Measurements from ENCODE around the gene ENO2.

The ENO2 gene

GRCh38 chr12:6943389-6943721 lies 29.0 kb downstream of the ENO2 start:
- H3K4me3 ChIP-seq (replicated peaks; ENCODE audit: insufficient read depth, low read length) = no peak overlapping the region
- DNase-seq (ENCODE audit: low read depth in 1 of 2, low spot score in 1 of 2) = peak; percentile 51 to 85
- no peaks in the 10 kb centered on the region for H3K27me3 ChIP-seq (ENCODE audit: insufficient read depth, poor library complexity, severe bottlenecking)
- peak overlapping the region; percentile 98 for H3K27ac ChIP-seq (replicated peaks)
- TF ChIP-seq CTCF (IDR thresholded peaks at IDR 0.05; ENCODE audit: insufficient read depth, low read length) (no peak), POLR2AphosphoS5 (IDR thresholded peaks at IDR 0.05; ENCODE audit: low read depth) (no peak), GABPA (IDR thresholded peaks at IDR 0.05; ENCODE audit: low read depth) (no peak), SPI1 (IDR thresholded peaks at IDR 0.05; ENCODE audit: borderline replicate concordance, low read depth) (no peak)
- TF ChIP-seq, protein P1, sequence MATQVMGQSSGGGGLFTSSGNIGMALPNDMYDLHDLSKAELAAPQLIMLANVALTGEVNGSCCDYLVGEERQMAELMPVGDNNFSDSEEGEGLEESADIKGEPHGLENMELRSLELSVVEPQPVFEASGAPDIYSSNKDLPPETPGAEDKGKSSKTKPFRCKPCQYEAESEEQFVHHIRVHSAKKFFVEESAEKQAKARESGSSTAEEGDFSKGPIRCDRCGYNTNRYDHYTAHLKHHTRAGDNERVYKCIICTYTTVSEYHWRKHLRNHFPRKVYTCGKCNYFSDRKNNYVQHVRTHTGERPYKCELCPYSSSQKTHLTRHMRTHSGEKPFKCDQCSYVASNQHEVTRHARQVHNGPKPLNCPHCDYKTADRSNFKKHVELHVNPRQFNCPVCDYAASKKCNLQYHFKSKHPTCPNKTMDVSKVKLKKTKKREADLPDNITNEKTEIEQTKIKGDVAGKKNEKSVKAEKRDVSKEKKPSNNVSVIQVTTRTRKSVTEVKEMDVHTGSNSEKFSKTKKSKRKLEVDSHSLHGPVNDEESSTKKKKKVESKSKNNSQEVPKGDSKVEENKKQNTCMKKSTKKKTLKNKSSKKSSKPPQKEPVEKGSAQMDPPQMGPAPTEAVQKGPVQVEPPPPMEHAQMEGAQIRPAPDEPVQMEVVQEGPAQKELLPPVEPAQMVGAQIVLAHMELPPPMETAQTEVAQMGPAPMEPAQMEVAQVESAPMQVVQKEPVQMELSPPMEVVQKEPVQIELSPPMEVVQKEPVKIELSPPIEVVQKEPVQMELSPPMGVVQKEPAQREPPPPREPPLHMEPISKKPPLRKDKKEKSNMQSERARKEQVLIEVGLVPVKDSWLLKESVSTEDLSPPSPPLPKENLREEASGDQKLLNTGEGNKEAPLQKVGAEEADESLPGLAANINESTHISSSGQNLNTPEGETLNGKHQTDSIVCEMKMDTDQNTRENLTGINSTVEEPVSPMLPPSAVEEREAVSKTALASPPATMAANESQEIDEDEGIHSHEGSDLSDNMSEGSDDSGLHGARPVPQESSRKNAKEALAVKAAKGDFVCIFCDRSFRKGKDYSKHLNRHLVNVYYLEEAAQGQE (IDR thresholded peaks at IDR 0.05; ENCODE audit: insufficient replicate concordance, low read depth) = no peak

DNA sequence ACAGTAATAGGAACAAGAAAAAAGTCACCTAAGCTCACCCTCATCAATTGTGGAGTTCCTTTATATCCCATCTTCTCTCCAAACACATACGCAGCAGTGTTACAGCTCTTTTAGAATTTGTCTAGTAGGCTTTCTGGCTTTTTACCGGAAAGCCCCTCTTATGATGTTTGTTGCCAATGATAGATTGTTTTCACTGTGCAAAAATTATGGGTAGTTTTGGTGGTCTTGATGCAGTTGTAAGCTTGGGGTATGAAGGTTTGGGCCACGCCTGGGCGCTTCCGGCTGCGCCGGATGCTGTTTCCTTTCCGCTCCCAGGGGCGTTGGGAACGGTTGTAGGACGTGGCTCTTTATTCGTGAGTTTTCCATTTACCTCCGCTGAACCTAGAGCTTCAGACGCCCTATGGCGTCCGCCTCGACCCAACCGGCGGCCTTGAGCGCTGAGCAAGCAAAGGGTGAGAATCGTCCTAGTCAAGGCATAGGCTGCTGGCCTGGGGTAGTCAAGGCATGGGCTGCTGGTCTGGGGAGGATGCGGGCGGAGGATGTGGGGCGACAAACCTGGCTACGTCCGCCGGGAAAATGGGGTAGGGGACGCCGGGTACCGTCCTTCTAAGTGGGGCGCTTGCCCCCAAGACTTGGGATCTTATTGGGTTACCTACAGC lies 29.5 kb downstream of the ENO2 start, which contains the start of the genes C12orf57 and RNU7-1:
TSS of gene C12orf57 (plus strand) at position 301 of the 659 bp plus-strand sequence. CDS start at position 401, 100 bp downstream.
TSS of gene RNU7-1 (plus strand) at position 95 of the 659 bp plus-strand sequence.
- DNase-seq (ENCODE audit: low read depth in 1 of 2, low spot score in 1 of 2) = peak; percentile 84 to 88
- H3K27ac ChIP-seq (replicated peaks) = peak within 1 kb of the TSS; percentile 98
- TF ChIP-seq GABPA (IDR thresholded peaks at IDR 0.05; ENCODE audit: low read depth) = peak; percentile 68
- TF ChIP-seq POLR2AphosphoS5 (IDR thresholded peaks at IDR 0.05; ENCODE audit: low read depth) = peak; percentile 99
- no peak for TF ChIP-seq CTCF (IDR thresholded peaks at IDR 0.05; ENCODE audit: insufficient read depth, low read length)
- no peak for TF ChIP-seq SPI1 (IDR thresholded peaks at IDR 0.05; ENCODE audit: borderline replicate concordance, low read depth)
- H3K4me3 ChIP-seq (replicated peaks; ENCODE audit: insufficient read depth, low read length) = peak within 1 kb of the TSS; percentile 54
- no peaks in the 10 kb centered on the region for H3K27me3 ChIP-seq (ENCODE audit: insufficient read depth, poor library complexity, severe bottlenecking)

DNA sequence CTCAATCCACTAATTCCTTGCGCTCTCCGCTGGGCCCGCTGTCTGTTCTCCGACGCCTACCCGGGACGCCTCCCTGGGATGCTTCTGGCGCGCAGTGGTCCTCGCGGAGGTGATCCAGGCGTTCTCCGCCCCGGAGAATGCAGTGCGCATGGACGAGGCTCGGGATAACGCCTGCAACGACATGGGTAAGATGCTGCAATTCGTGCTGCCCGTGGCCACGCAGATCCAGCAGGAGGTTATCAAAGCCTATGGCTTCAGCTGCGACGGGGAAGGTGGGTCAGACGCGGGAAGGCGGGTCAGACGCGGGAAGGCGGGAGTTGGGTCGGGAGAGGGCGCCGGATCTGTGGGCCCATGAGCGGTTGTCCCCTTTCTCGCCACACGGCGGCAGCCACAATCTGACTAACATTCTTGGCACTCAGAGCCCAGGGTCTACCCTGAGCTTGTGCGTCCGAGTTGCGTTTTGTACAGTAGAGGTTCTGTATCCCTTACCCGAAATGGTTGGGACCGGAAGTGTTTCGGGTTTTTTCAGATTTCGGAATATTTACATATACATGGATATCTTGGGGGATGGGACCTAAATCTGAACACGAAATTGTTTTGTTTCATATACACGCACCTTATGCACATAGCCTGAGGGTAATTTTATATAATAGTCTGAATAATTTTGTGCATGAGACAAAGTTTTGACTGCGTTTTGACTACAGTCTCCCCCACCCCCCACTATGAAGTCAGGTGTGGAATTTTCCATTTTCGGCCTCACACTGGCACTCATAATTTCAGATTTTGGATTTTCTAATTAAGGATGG lies 30.2 kb downstream of the ENO2 start:
- no peak for TF ChIP-seq SPI1 (IDR thresholded peaks at IDR 0.05; ENCODE audit: borderline replicate concordance, low read depth)
- peak; percentile 93 for TF ChIP-seq CTCF (IDR thresholded peaks at IDR 0.05; ENCODE audit: insufficient read depth, low read length)
- TF ChIP-seq GABPA (IDR thresholded peaks at IDR 0.05; ENCODE audit: low read depth) = 0 out of 2 replicates have a peak, but pooled peaks have one; percentile 11
- DNase-seq (ENCODE audit: low read depth in 1 of 2, low spot score in 1 of 2) = peak; percentile 81 to 93
- no peaks in the 10 kb centered on the region for H3K27me3 ChIP-seq (ENCODE audit: insufficient read depth, poor library complexity, severe bottlenecking)
- H3K27ac ChIP-seq (replicated peaks) = peak overlapping the region; percentile 98
- H3K4me3 ChIP-seq (replicated peaks; ENCODE audit: insufficient read depth, low read length) = peak overlapping the region; percentile 54

DNA sequence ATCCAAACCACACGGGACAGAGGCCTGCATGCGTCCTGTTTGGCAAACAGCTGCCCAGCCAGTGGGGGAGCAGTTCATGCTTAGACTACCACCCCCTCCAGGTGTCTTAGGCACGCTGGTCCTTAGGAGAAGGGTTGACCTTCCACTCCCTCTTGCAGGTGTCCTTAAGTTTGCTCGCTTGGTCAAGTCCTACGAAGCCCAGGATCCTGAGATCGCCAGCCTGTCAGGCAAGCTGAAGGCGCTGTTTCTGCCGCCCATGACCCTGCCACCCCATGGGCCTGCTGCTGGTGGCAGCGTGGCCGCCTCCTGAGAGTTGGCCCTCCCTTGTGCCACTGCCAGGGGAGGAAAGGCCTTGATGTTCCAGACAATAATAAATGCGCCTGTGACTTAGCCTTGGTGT lies 31.2 kb downstream of the ENO2 start:
- Histone ChIP-seq H3K27ac (replicated peaks) (peak overlapping the region; percentile 64), H3K27me3 (ENCODE audit: insufficient read depth, poor library complexity, severe bottlenecking) (no peaks in the 10 kb centered on the region), H3K4me3 (replicated peaks; ENCODE audit: insufficient read depth, low read length) (no peak overlapping the region)
- TF ChIP-seq GABPA (IDR thresholded peaks at IDR 0.05; ENCODE audit: low read depth) (no peak), SPI1 (IDR thresholded peaks at IDR 0.05; ENCODE audit: borderline replicate concordance, low read depth) (no peak), CTCF (IDR thresholded peaks at IDR 0.05; ENCODE audit: insufficient read depth, low read length) (no peak)
- TF ChIP-seq, protein P1 (IDR thresholded peaks at IDR 0.05; ENCODE audit: insufficient replicate concordance, low read depth) = no peak
- no peak for DNase-seq (ENCODE audit: low read depth in 1 of 2, low spot score in 1 of 2)
